Measurements from ENCODE around the gene TPST2.

GRCh38 chr22:26536762-26537134 lies 53.2 kb downstream of the TPST2 start:
- TF ChIP-seq, protein P1, sequence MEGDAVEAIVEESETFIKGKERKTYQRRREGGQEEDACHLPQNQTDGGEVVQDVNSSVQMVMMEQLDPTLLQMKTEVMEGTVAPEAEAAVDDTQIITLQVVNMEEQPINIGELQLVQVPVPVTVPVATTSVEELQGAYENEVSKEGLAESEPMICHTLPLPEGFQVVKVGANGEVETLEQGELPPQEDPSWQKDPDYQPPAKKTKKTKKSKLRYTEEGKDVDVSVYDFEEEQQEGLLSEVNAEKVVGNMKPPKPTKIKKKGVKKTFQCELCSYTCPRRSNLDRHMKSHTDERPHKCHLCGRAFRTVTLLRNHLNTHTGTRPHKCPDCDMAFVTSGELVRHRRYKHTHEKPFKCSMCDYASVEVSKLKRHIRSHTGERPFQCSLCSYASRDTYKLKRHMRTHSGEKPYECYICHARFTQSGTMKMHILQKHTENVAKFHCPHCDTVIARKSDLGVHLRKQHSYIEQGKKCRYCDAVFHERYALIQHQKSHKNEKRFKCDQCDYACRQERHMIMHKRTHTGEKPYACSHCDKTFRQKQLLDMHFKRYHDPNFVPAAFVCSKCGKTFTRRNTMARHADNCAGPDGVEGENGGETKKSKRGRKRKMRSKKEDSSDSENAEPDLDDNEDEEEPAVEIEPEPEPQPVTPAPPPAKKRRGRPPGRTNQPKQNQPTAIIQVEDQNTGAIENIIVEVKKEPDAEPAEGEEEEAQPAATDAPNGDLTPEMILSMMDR (conservative IDR thresholded peaks at IDR 0.05 in 1 of 2, IDR thresholded peaks at IDR 0.05 in 1 of 2; ENCODE audit: extremely low read depth in 1 of 2, insufficient read depth in 1 of 2, low read depth in 1 of 2, low read length in 2 of 2), result no peak
- no peak for TF ChIP-seq EZH2 (IDR thresholded peaks at IDR 0.05; ENCODE audit: borderline replicate concordance, low read length)

Measured in mammary epithelial cell (primary cell).